GM18868 (cell line): ENCODE measurements around the gene PMS1.
"Not testable (repeated sequence)": the region's sequence is repeated elsewhere in the genome, so short reads cannot be mapped to it uniquely, and the experiment has no call there.

Experiments
- ATAC-seq: cut with Tn5 transposase; IDR thresholded peaks from one replicate; pipeline ENCODE4 v1.9.1; 2021; ENCODE audit warnings: mild to moderate bottlenecking, moderate library complexity; ENCODE audit not compliant: unreplicated experiment

PMS1 gene

GRCh38 chr2:189783927-189784867, at the start of gene PMS1, which contains the start of gene ORMDL1:
Gene PMS1 (plus strand): TSS chr2:189784450. CDS start chr2:189791810, 7,360 bp downstream.
Gene ORMDL1 (minus strand): TSS chr2:189784339. CDS start chr2:189782595, 1,744 bp downstream.
- peak; percentile 91 for ATAC-seq

- ATAC-seq = peak; percentile 82
Observed at GRCh38 chr2:189751080-189751658, 33.1 kb upstream of the PMS1 start.

DNA sequence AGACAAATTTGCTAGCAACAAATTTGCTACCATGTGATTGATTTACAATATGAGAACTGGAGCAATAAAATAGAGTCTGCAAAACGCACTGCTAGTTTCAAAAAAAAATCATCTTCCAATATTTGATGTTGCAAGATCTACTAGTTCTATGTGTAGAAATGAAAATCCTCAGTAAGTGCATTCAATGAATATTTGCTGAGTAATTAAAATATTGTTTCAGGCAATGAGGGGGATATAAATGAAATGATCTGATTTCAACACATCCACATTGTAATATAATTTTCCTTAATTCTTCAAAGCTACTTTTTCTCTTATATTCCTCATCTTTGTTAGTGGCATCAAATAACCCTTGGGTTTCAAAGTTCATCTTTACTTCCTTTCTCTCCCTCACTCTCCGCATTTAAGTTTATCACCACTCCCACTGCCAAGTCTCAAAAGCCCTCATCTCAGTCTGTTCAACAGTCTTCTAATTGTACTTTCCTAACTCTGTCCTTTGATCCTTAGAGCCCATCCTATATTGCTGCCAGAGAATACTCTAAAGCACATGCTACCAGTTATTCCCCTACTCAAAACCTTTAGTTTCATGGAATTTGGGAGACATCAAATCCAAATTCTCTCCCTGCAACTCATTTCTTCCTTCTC, 27.8 kb upstream of the PMS1 start:
- no peak for ATAC-seq

GRCh38 chr2:189760154-189760553, 24.1 kb upstream of the PMS1 start:
- not testable (repeated sequence) for ATAC-seq

- no peak for ATAC-seq
Observed at GRCh38 chr2:189762229-189762550, 22.1 kb upstream of the PMS1 start.

DNA sequence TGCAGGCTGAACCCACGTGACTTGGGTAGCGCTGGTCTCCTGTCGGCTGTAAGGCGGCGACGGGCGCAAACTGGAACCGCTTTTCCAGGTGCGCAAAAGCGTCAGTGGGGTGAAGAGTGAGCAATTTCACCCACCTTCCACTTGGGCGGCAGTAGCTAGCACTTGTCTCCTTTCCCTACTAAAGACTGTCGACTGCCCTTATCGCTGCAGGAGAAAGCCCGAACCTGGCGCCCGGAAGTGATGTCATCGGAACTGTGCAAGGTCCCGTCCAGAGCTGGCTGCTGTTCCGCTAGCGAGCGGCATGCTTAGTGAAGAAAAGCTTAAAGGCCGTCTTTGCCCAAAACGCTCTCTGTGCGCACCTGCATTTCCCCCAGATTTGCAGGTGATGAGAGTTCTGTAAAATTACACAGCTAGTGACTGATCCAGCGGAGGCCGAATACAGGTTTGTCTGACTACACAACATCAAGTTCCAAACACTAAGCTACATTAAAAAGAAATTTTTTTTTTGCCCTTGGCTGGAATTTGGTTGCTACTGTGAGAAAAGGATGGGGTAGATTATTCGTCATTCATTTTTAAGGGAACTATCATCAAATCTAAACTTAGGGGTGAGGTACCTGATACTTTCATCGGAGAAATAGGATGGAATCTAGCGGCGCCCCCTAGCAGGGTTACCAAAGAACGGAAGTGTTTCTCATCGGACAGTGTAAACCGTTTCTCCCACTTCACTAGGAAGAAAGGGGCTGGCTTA, 21.5 kb upstream of the PMS1 start, which contains the start of gene OSGEPL1:
Gene OSGEPL1, minus strand, starts transcription at position 242 of the 748 bp plus-strand sequence. CDS start 1,152 bp downstream, outside the sequence.
- peak; percentile 96 for ATAC-seq

GRCh38 chr2:189763908-189764661, 20.2 kb upstream of the PMS1 start:
- no peak for ATAC-seq

DNA sequence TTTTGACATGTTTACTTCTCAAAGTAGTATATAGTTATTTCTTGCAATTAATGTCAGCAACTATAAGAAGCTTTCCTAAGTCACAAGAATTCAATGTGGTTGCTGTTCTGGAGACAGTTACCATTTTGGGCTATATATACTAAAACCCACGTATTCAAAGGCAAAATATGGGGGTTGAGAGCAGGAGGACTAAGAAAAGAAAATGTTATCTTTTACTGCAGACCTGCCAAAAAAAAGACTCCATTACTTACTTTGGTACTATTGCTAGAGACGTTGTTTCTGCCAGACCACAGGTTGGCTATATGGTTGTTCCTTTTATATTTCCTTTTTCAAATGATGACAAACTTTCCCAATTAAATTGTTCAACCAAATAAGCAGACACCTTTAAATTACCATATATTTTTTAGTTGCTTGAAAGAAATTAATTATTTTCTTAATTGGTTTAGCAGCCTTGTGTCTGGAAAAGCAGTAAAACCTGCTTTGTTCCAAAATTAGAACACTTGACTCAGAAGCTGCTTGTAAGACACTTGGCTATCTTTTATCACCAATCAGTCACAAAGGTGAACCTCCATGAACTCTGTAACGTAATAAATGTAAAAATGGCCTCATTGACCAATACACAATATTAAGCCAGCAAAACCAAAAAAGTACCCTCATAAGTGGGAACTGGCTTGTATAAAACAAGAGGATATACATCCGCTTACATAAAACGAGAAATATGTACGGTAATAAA, 13.5 kb upstream of the PMS1 start:
- no peak for ATAC-seq

- ATAC-seq = no peak
Observed at GRCh38 chr2:189772212-189772611, 12.0 kb upstream of the PMS1 start.

DNA sequence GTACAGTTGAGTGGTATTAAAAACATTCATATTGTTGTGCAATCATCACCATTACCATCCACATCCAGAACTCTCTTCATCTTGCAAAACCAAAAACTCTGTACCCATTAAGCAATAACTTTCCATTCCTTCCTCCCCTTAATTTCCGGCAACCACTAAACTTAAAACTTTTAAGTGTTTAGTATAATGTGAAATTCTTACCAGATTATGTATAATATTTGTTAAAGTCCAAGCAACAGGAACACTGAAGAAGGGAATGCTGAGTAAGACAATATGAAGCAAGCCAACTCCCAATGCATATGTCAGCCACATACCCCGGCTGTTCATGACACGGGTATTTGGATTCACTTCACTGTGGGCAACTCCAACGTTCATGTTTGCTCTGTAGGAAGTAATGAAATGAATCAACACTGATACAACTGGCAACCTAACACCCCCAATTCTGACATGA, 2.0 kb upstream of the PMS1 start:
- no peak for ATAC-seq

GRCh38 chr2:189783451-189783926, 761 bp upstream of the PMS1 start:
- peak; percentile 10 for ATAC-seq

GRCh38 chr2:189791338-189792042, 7.2 kb downstream of the PMS1 start:
- ATAC-seq = no peak

DNA sequence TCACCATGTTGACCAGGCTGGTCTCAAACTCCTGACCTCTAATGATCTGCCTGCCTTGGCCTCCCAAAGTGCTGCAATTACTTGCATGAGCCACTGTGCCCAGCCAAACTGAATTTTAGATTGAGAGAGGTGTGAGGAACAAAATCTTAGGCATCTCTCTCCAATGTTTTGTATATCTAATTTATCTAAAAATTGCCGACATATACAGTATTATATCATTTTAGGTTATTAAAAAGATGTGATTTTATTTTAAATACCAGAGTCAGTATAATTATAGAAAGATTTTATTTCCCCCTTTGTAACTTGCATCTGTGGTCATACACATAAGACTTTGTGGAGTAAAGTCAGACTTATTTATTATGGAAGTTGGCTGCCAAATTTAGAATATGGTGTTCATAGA, 10.1 kb downstream of the PMS1 start:
- no peak for ATAC-seq

DNA sequence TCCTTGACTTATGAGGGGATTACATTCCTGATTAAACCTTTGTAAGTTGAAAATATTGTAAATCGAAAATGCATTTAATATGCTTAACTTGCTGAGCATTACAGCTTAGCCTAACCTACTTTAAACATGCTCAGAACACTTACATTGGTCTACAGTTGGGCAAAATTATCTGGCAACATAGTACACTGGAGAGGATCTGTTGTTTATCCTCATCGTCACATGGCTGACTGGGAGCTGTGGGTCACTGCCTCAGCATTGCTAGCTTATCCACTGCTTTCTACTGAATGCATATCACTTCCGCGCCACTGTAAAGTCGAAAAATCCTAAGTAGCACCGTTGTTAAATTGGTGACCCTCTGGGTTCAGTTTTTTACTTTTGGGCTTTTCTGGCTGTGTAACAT, 13.7 kb downstream of the PMS1 start:
- ATAC-seq = no peak

DNA sequence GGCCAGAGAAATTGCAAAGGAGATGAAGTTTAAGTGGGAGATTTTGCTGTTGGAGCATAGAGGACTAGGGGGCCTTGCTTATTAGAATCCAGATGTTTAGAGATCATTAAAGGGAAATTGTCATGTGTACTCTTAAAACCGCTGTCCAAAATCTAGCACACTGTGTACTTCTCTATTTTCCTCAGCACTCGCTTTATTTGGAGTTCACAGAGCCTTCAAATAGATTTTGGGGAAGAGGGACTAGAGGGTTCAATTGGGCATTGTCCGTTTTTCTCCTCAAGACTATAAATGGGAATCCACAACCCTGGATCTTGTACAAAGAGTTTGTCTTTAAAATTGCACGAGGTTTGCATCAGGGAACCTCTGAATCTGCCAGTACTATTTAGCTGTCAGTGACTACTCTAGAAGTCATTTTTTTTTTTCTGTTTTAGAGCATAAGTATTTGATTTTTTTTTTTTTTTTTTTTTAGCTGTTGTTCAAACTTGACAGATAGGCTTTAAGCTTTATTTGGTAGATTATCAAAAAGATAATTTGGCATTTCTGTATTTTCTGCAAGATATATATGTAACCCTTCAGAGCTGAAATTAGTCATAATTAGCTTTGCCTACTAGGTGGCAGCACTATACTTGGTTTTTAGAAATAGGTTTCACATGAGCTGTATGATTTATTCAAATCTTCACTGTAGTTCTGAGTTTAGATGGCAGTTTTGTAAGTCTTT, 14.2 kb downstream of the PMS1 start:
- peak; percentile 81 for ATAC-seq

DNA sequence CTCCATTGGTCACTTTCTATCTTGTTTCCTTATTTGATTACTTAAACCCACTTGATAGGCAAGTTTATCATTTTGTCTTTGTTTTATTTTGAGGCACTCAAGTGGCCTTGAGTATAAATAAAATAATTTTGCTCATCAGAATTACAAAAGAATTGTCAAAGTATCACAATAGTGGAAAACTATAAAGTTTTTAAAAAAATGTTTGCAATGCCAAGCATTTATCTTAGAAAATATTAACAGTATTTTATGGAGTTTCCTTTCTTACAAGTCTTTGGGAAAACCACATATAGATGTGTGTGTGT, 14.7 kb downstream of the PMS1 start:
- no peak for ATAC-seq

DNA sequence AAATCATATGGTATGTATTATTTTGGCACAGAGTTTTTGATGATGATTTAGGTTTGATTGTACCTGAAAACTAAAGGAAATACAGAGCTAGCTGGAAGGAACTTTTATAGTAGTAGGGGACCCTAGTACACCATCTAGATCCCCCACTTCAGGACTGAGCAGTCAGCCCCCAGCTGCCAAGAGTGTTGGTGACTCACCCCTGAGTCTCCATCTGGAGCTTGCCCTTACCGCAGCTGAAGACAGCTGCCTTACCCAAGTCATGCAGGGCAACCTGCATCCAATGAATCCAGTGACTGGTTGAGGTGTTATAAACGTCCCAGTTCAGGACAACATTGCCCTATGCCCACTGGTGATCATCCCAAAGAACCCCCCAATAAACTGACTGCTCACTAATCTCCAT, 15.3 kb downstream of the PMS1 start:
- no peak for ATAC-seq

DNA sequence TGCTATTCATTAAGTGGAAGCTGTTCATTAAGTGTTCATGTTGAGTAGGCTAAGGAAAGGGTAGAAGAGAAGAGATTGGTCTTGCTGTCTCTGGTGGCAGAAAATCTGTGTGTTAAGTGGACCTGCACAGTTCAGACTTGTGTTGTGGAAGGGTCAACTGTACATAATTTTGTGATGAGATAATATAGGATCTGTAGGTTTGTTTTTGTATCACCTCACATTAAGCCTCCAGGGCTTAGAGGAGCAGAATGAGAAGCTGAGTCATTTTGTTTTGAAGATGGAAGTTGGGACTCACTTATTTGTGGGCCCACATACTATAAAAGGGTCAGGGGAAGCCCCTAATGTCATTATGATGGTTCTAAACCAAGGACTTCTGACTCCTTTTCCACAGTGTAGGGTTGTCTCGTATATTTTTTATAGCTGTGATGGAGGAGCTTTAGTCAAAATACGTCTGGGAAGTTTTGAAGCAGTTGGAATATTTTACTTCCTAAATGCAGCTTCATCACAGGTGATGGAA, 18.2 kb downstream of the PMS1 start:
- no peak for ATAC-seq
